ENCODE data around the gene FOXJ3.

- no peak for TF ChIP-seq SIN3A (IDR thresholded peaks at IDR 0.05; ENCODE audit: borderline replicate concordance, low read depth, low read length)
- TF ChIP-seq, protein P1, sequence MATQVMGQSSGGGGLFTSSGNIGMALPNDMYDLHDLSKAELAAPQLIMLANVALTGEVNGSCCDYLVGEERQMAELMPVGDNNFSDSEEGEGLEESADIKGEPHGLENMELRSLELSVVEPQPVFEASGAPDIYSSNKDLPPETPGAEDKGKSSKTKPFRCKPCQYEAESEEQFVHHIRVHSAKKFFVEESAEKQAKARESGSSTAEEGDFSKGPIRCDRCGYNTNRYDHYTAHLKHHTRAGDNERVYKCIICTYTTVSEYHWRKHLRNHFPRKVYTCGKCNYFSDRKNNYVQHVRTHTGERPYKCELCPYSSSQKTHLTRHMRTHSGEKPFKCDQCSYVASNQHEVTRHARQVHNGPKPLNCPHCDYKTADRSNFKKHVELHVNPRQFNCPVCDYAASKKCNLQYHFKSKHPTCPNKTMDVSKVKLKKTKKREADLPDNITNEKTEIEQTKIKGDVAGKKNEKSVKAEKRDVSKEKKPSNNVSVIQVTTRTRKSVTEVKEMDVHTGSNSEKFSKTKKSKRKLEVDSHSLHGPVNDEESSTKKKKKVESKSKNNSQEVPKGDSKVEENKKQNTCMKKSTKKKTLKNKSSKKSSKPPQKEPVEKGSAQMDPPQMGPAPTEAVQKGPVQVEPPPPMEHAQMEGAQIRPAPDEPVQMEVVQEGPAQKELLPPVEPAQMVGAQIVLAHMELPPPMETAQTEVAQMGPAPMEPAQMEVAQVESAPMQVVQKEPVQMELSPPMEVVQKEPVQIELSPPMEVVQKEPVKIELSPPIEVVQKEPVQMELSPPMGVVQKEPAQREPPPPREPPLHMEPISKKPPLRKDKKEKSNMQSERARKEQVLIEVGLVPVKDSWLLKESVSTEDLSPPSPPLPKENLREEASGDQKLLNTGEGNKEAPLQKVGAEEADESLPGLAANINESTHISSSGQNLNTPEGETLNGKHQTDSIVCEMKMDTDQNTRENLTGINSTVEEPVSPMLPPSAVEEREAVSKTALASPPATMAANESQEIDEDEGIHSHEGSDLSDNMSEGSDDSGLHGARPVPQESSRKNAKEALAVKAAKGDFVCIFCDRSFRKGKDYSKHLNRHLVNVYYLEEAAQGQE (IDR thresholded peaks at IDR 0.05; ENCODE audit: low read depth, low read length) = no peak
These were observed 15.1 kb downstream of the FOXJ3 start for GRCh38 chr1:42319871-42320484.
